ENCODE results near the gene DAGLB. TPM values are rescaled to one million over a fixed set of nuclear protein-coding genes. Genes with fewer than 3 reads are reported as not detected.
"Not testable (repeated sequence)": the region's sequence is repeated elsewhere in the genome, so short reads cannot be mapped to it uniquely, and the experiment has no call there.

Gene DAGLB
- total and polyA plus RNA-seq, 2 of the 4 experiments (the other 2 are of a cell fraction), result 23.4 to 33.5 TPM

DNA sequence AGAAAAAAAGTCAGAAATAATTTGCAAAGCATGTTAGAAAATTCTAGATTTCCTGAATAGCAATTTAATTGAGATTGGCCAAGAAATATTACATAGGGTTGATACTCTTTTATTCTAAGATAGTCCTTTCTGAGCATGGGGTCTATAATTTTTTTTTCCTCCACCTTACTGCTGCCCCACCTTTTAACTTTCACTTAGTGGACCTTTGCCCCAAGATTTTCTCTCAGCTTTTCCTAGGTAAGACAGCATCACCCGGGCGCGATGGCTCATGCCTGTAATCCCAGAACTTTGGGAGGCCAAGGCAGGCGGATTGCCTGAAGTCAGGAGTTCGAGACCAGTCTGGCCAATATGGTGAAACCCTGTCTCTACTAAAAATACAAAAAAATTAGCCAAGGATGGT is 69.2 kb downstream of the DAGLB start:
- H2BK5ac ChIP-seq (ENCODE audit: low read depth, low read length, poor library complexity, severe bottlenecking); ATAC-seq (ENCODE audit: low read depth); H3K27me3 ChIP-seq (ENCODE audit: control insufficient read depth, insufficient read depth, low read length); H3K9ac ChIP-seq (ENCODE audit: low read depth, low read length); H3K4me2 ChIP-seq (ENCODE audit: low read depth, low read length); intact Hi-C loops (cut with micrococcal nuclease); H2AFZ ChIP-seq (replicated peaks; ENCODE audit: low read length, poor library complexity); H2BK120ac ChIP-seq (ENCODE audit: low read depth, low read length); H3K23ac ChIP-seq (ENCODE audit: low read depth, low read length); H4K8ac ChIP-seq (ENCODE audit: low read depth in 2 of 2, low read length in 2 of 2); H2BK20ac ChIP-seq (ENCODE audit: low read depth, low read length); H4K91ac ChIP-seq (ENCODE audit: insufficient read depth, low read depth, low read length); H2BK15ac ChIP-seq (ENCODE audit: low read depth, low read length); H4K5ac ChIP-seq (ENCODE audit: low read depth, low read length); H3K27ac ChIP-seq (ENCODE audit: insufficient read depth, low read length); in situ Hi-C loops (cut with MboI; ENCODE audit: low sequenced_read_pairs); BruUV-seq (replicated peaks); DNase-seq; POLR2A ChIA-PET (ENCODE audit: unreplicated experiment); H3K4me1 ChIP-seq (ENCODE audit: control insufficient read depth, insufficient read depth, low read length); H3K4me3 ChIP-seq (ENCODE audit: insufficient read depth, low read depth, low read length); H3K18ac ChIP-seq (ENCODE audit: low read depth, low read length); H3K9me3 ChIP-seq (ENCODE audit: control insufficient read depth, insufficient read depth, low read length); H2AK5ac ChIP-seq (ENCODE audit: low read depth, low read length); H3K14ac ChIP-seq (replicated peaks; ENCODE audit: low read depth, low read length); H2AK9ac ChIP-seq (replicated peaks; ENCODE audit: low read depth, low read length, poor library complexity); dilution Hi-C loops (cut with HindIII; ENCODE audit: low sequenced_read_pairs, unreplicated experiment); H3K4ac ChIP-seq (ENCODE audit: low read depth, low read length); H3K56ac ChIP-seq (ENCODE audit: extremely low read depth, insufficient read depth, low read length): not testable (repeated sequence)
- CTCF ChIA-PET, result interaction anchor here (0.6 kb wide), 1 partner anchor 71 kb away, joined by 10 read pairs; no protein-coding TSS in a partner anchor
- WGBS, 2 experiments (ENCODE audit: extremely low coverage in 2 of 2, insufficient read length in 1 of 2), result 94% methylated on average over 5 of the region's 5 CpGs; no CpG with 5 or more reads in 1 of the 2 experiments
- peaks cover 12% of the 10 kb centered on the region for H3K36me3 ChIP-seq (ENCODE audit: control insufficient read depth, insufficient read depth, low read length)
- H3K79me1 ChIP-seq (ENCODE audit: low read depth in 1 of 2, low read length in 2 of 2), result peaks cover 0 to 19% of the 10 kb centered on the region in 2 experiments; a peak in 1 of 4 replicates
- H3K9me1 ChIP-seq (ENCODE audit: insufficient read depth, low read length), result peaks cover 18% of the 10 kb centered on the region
- H4K20me1 ChIP-seq (ENCODE audit: insufficient read depth, low read length), result peaks cover 87% of the 10 kb centered on the region

All from IMR-90 (cell line).